H9 (cell line): ENCODE data around the gene RFESD. TPM values are rescaled to one million over a fixed set of nuclear protein-coding genes. Genes with fewer than 3 reads are reported as not detected.

Source experiments
- DNase-seq: peaks from one replicate; pipeline ENCODE4 v3.0.0-alpha.2; 2017
- H2AFZ ChIP-seq: one replicate; pipeline ENCODE4 v1.6.1; 2013; ENCODE audit warnings: mild to moderate bottlenecking, low read length, control low read depth, moderate library complexity
- H2AK5ac ChIP-seq: 2 replicates; pipeline ENCODE4 v1.6.1; 2013; ENCODE audit warnings: low read length, control low read depth, mixed read lengths; ENCODE audit not compliant: insufficient read length
- H2BK120ac ChIP-seq: one replicate; pipeline ENCODE4 v1.6.1; 2013; ENCODE audit warnings: low read depth, mild to moderate bottlenecking, low read length, control low read depth, inconsistent platforms; ENCODE audit not compliant: poor library complexity, severe bottlenecking
- H2BK12ac ChIP-seq: 2 replicates; pipeline ENCODE4 v1.6.1; 2013; ENCODE audit warnings: low read length, control low read depth, mixed read lengths, low read depth; ENCODE audit not compliant: insufficient read length
- H2BK15ac ChIP-seq: 2 replicates; pipeline ENCODE4 v1.6.1; 2013; ENCODE audit warnings: low read depth, low read length, control low read depth
- H2BK20ac ChIP-seq: one replicate; pipeline ENCODE4 v1.6.1; 2013; ENCODE audit warnings: low read depth, mild to moderate bottlenecking, low read length, control low read depth, inconsistent platforms; ENCODE audit not compliant: poor library complexity, severe bottlenecking
- H2BK5ac ChIP-seq: 2 replicates; pipeline ENCODE4 v1.6.1; 2013; ENCODE audit warnings: low read length, control low read depth, mixed read lengths; ENCODE audit not compliant: insufficient read length
- H3K14ac ChIP-seq: 2 replicates; pipeline ENCODE4 v1.6.1; 2013; ENCODE audit warnings: low read length, control low read depth; ENCODE audit not compliant: insufficient read depth
- H3K18ac ChIP-seq: 2 replicates; pipeline ENCODE4 v1.6.1; 2013; ENCODE audit warnings: low read depth, mild to moderate bottlenecking, mixed read lengths, low read length, control low read depth; ENCODE audit not compliant: insufficient read length
- H3K23ac ChIP-seq: 2 replicates; pipeline ENCODE4 v1.6.1; 2013; ENCODE audit warnings: low read length, control low read depth, mixed read lengths, low read depth; ENCODE audit not compliant: insufficient read length
- H3K23me2 ChIP-seq: 2 replicates; pipeline ENCODE4 v1.6.1; 2013; ENCODE audit warnings: low read depth, mild to moderate bottlenecking, mixed read lengths, low read length, control low read depth; ENCODE audit not compliant: insufficient read length, poor library complexity, severe bottlenecking
- H3K27ac ChIP-seq: 2 replicates; pipeline ENCODE4 v1.5.1; 2013; ENCODE audit warnings: low read length, control low read depth, mixed read lengths, low read depth; ENCODE audit not compliant: insufficient read length
- H3K27me3 ChIP-seq: 2 replicates; pipeline ENCODE4 v1.6.1; 2013; ENCODE audit warnings: low read length, control low read depth, inconsistent platforms; ENCODE audit not compliant: insufficient read depth
- H3K4ac ChIP-seq: 2 replicates; pipeline ENCODE4 v1.6.1; 2013; ENCODE audit warnings: low read depth, mild to moderate bottlenecking, control low read depth, inconsistent platforms, low read length, moderate library complexity
- H3K4me1 ChIP-seq: 2 replicates; pipeline ENCODE4 v1.6.1; 2013; ENCODE audit warnings: low read length, control low read depth, inconsistent platforms; ENCODE audit not compliant: insufficient read depth
- H3K4me2 ChIP-seq: 2 replicates; pipeline ENCODE4 v1.6.1; 2013; ENCODE audit warnings: low read length, control low read depth, mixed read lengths; ENCODE audit not compliant: insufficient read length, insufficient read depth
- H3K56ac ChIP-seq: 2 replicates; pipeline ENCODE4 v1.6.1; 2013; ENCODE audit warnings: low read depth, mild to moderate bottlenecking, mixed read lengths, low read length, control low read depth; ENCODE audit not compliant: insufficient read length
- H3K79me1 ChIP-seq: 2 replicates; pipeline ENCODE4 v1.6.1; 2013; ENCODE audit warnings: low read depth, mild to moderate bottlenecking, moderate library complexity, low read length, control low read depth, inconsistent platforms; ENCODE audit not compliant: insufficient read depth, poor library complexity, severe bottlenecking
- H3K79me2 ChIP-seq: 2 replicates; pipeline ENCODE4 v1.6.1; 2013; ENCODE audit warnings: low read length, control low read depth, inconsistent platforms; ENCODE audit not compliant: insufficient read depth
- H3K9ac ChIP-seq: 2 replicates; pipeline ENCODE4 v1.6.1; 2013; ENCODE audit warnings: low read length, control low read depth, mixed read lengths; ENCODE audit not compliant: insufficient read length; ENCODE audit errors: extremely low read depth
- H3K9me3 ChIP-seq: one replicate; pipeline ENCODE4 v1.6.1; 2013; ENCODE audit warnings: low read depth, low read length, inconsistent platforms; ENCODE audit not compliant: control insufficient read depth
- H3T11ph ChIP-seq: one replicate; pipeline ENCODE4 v1.6.1; 2013; ENCODE audit warnings: mild to moderate bottlenecking, low read length, control low read depth, inconsistent platforms
- H4K20me1 ChIP-seq: one replicate; pipeline ENCODE4 v1.6.1; 2013; ENCODE audit not compliant: control insufficient read depth, insufficient read length, insufficient read depth
- H4K5ac ChIP-seq: 2 replicates; pipeline ENCODE4 v1.6.1; 2013; ENCODE audit warnings: low read depth, mild to moderate bottlenecking, mixed read lengths, low read length, control low read depth; ENCODE audit not compliant: insufficient read length
- H4K8ac ChIP-seq: replicated peaks from 2 replicates; pipeline ENCODE4 v1.6.1; 2013; ENCODE audit warnings: low read length, control low read depth, mixed read lengths, low read depth; ENCODE audit not compliant: insufficient read length
- H4K91ac ChIP-seq: 2 replicates; pipeline ENCODE4 v1.6.1; 2013; ENCODE audit warnings: low read depth, mild to moderate bottlenecking, moderate library complexity, mixed read lengths, low read length, control low read depth; ENCODE audit not compliant: insufficient read length
- H3K27ac Mint-ChIP-seq, 3 experiments: 2 replicates in 2 of 3; 3 replicates in 1 of 3; pipeline ENCODE4 v1.8.0; 2020 to 2021; ENCODE audit warnings: mixed read lengths in 3 of 3, mild to moderate bottlenecking in 1 of 3, moderate library complexity in 1 of 3
- H3K27me3 Mint-ChIP-seq: 2 replicates; pipeline ENCODE4 v1.8.0; 2021; ENCODE audit warnings: low read depth, mild to moderate bottlenecking, moderate library complexity, mixed read lengths
- H3K36me3 Mint-ChIP-seq, 3 experiments: 2 replicates in 2 of 3; 3 replicates in 1 of 3; pipeline ENCODE4 v1.8.0; 2020 to 2021; ENCODE audit warnings: low read depth in 3 of 3, mixed read lengths in 3 of 3; ENCODE audit not compliant: insufficient read depth in 1 of 3
- H3K4me1 Mint-ChIP-seq, 2 experiments: 2 replicates each; pipeline ENCODE4 v1.8.0; 2020; ENCODE audit warnings: mixed read lengths in 2 of 2
- H3K4me3 Mint-ChIP-seq, 2 experiments: 2 replicates in 1 of 2; 3 replicates in 1 of 2; pipeline ENCODE4 v1.8.0; 2020 to 2021; ENCODE audit warnings: mild to moderate bottlenecking in 2 of 2, mixed read lengths in 2 of 2, moderate library complexity in 1 of 2
- H3K9me3 Mint-ChIP-seq, 2 experiments: 2 replicates in 1 of 2; 3 replicates in 1 of 2; pipeline ENCODE4 v1.8.0; 2020; ENCODE audit warnings: mild to moderate bottlenecking in 2 of 2, mixed read lengths in 2 of 2, moderate library complexity in 1 of 2
- WGBS: extraction: QIAGEN DNeasy Blood & Tissue Kit; methylation state at CpG from one replicate; pipeline ENCODE4 v1.1.7; 2013; ENCODE audit warnings: missing lambda C conversion rate, low lambda C conversion rate, mixed read lengths; ENCODE audit not compliant: insufficient read length; ENCODE audit errors: extremely low coverage; 5-methylcytosine and 5-hydroxymethylcytosine counted together
- total RNA-seq: library from RNA; stranded (reverse); gene quantifications from 2 replicates; pipeline ENCODE4 v1.2.1, GENCODE V29; 2021
- TF ChIP-seq, protein P1 (sequence below): fragments of 200-600 bp; sonication (generic); conservative IDR thresholded peaks from 3 replicates; pipeline ENCODE4 v1.8.0; 2021; ENCODE audit warnings: antibody characterized with exemption, mild to moderate bottlenecking

The RFESD gene
- total RNA-seq, 1 experiment from 2014 or later = 1.7 TPM

DNA sequence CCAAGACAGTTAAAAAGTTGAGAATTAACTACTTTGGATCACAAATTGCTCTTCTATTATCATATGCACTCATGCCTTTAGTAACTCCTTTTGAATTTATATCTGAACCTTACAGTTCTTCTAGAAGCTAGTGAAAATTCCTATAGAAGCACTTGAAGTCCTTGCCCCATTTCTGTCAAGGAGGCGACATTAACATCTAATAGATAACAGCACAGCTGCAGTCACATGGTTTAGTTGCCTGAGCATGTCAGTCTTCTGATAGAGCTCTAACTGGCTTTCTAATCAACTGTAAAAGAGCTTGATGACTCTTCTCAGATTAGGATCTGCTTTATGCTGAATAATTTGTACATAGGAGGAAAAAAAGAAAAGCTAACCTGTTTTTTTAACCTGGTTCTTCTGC is 9.0 kb downstream of the RFESD start:
- H4K8ac ChIP-seq = no peak overlapping the region
- no CpG with 5 or more reads among the region's 1 CpG for WGBS

More for the DNA sequence above, 9.0 kb downstream of the RFESD start:
- Histone ChIP-seq H3K27ac (no peak overlapping the region), H2BK20ac (no peak overlapping the region), H3K56ac (no peak overlapping the region), H2BK5ac (no peak overlapping the region), H3K14ac (no peak overlapping the region), H2AFZ (no peak overlapping the region), H3K23ac (no peak overlapping the region), H2BK15ac (no peak overlapping the region), H3T11ph (no peak overlapping the region), H3K9me3 (no peaks in the 10 kb centered on the region), H3K79me1 (no peaks in the 10 kb centered on the region), H3K4me2 (no peak overlapping the region), H3K27me3 (no peaks in the 10 kb centered on the region), H2BK120ac (no peak overlapping the region), H4K91ac (no peak overlapping the region), H3K18ac (no peak overlapping the region), H3K4me1 (no peaks in the 10 kb centered on the region; the same call in 1 of the 2 replicates), H2AK5ac (no peak overlapping the region), H2BK12ac (no peak overlapping the region), H4K20me1 (no peaks in the 10 kb centered on the region), H3K23me2 (no peaks in the 10 kb centered on the region), H3K79me2 (no peaks in the 10 kb centered on the region), H3K4ac (no peak overlapping the region), H4K5ac (no peak overlapping the region), H3K9ac (no peak overlapping the region)
- Mint-ChIP-seq H3K9me3 (no peaks in the 10 kb centered on the region), H3K27ac (no peak overlapping the region), H3K27me3 (no peaks in the 10 kb centered on the region), H3K4me1 (peaks cover 7 to 9% of the 10 kb centered on the region in 2 experiments; a peak in 3 of 4 replicates), H3K36me3 (no peaks in the 10 kb centered on the region), H3K4me3 (no peak overlapping the region)
- TF ChIP-seq, protein P1, sequence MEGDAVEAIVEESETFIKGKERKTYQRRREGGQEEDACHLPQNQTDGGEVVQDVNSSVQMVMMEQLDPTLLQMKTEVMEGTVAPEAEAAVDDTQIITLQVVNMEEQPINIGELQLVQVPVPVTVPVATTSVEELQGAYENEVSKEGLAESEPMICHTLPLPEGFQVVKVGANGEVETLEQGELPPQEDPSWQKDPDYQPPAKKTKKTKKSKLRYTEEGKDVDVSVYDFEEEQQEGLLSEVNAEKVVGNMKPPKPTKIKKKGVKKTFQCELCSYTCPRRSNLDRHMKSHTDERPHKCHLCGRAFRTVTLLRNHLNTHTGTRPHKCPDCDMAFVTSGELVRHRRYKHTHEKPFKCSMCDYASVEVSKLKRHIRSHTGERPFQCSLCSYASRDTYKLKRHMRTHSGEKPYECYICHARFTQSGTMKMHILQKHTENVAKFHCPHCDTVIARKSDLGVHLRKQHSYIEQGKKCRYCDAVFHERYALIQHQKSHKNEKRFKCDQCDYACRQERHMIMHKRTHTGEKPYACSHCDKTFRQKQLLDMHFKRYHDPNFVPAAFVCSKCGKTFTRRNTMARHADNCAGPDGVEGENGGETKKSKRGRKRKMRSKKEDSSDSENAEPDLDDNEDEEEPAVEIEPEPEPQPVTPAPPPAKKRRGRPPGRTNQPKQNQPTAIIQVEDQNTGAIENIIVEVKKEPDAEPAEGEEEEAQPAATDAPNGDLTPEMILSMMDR = no peak
- no peak for DNase-seq
